Measurements from ENCODE around the gene AMMECR1.
"Not testable (repeated sequence)": the region's sequence is repeated elsewhere in the genome, so short reads cannot be mapped to it uniquely, and the experiment has no call there.

The AMMECR1 gene

GRCh38 chrX:110241816-110242215 is 76.1 kb downstream of the AMMECR1 start:
- H3K79me2 ChIP-seq (ENCODE audit: insufficient read depth, low read length) = peaks cover 5% of the 10 kb centered on the region; the same call in 1 of the 2 replicates
- no peak overlapping the region for H3K9ac ChIP-seq (ENCODE audit: low read depth, low read length, poor library complexity, severe bottlenecking)
- H3K4me2 ChIP-seq (ENCODE audit: low read depth, low read length, poor library complexity, severe bottlenecking) = no peak overlapping the region
- TF ChIP-seq, protein P1, sequence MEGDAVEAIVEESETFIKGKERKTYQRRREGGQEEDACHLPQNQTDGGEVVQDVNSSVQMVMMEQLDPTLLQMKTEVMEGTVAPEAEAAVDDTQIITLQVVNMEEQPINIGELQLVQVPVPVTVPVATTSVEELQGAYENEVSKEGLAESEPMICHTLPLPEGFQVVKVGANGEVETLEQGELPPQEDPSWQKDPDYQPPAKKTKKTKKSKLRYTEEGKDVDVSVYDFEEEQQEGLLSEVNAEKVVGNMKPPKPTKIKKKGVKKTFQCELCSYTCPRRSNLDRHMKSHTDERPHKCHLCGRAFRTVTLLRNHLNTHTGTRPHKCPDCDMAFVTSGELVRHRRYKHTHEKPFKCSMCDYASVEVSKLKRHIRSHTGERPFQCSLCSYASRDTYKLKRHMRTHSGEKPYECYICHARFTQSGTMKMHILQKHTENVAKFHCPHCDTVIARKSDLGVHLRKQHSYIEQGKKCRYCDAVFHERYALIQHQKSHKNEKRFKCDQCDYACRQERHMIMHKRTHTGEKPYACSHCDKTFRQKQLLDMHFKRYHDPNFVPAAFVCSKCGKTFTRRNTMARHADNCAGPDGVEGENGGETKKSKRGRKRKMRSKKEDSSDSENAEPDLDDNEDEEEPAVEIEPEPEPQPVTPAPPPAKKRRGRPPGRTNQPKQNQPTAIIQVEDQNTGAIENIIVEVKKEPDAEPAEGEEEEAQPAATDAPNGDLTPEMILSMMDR (conservative IDR thresholded peaks at IDR 0.05; ENCODE audit: low read length) = no peak
- no peak for TF ChIP-seq EZH2phosphoT487 (IDR thresholded peaks at IDR 0.05; ENCODE audit: borderline replicate concordance)
- no peaks in the 10 kb centered on the region for H3K4me1 ChIP-seq (ENCODE audit: insufficient read depth, low read length, poor library complexity, severe bottlenecking)
- H3F3A ChIP-seq (ENCODE audit: low read depth) = no peaks in the 10 kb centered on the region
- no peaks in the 10 kb centered on the region for H3K9me3 ChIP-seq (ENCODE audit: insufficient read depth, low read depth, low read length)
- no peaks in the 10 kb centered on the region for H3K36me3 ChIP-seq (ENCODE audit: insufficient read depth, low read length)
- no peaks in the 10 kb centered on the region for H3K9me2 ChIP-seq (replicated peaks; ENCODE audit: low read depth, low read length)
- H2AFZ ChIP-seq (ENCODE audit: low read length) = no peak overlapping the region
- H4K20me1 ChIP-seq (ENCODE audit: insufficient read depth, low read length, poor library complexity, severe bottlenecking) = no peaks in the 10 kb centered on the region
- H3K4me3 ChIP-seq (ENCODE audit: low read length, poor library complexity, severe bottlenecking) = no peak overlapping the region
- no peaks in the 10 kb centered on the region for H3K27me3 ChIP-seq (ENCODE audit: insufficient read depth, low read length, poor library complexity, severe bottlenecking)

- H2AFZ ChIP-seq (ENCODE audit: low read length); H3F3A ChIP-seq (ENCODE audit: low read depth); H3K4me1 ChIP-seq (ENCODE audit: insufficient read depth, low read length, poor library complexity, severe bottlenecking); H3K4me3 ChIP-seq (ENCODE audit: low read length, poor library complexity, severe bottlenecking); H3K4me2 ChIP-seq (ENCODE audit: low read depth, low read length, poor library complexity, severe bottlenecking); H3K36me3 ChIP-seq (ENCODE audit: insufficient read depth, low read length); H3K9me2 ChIP-seq (replicated peaks; ENCODE audit: low read depth, low read length); H3K9ac ChIP-seq (ENCODE audit: low read depth, low read length, poor library complexity, severe bottlenecking); H3K79me2 ChIP-seq (ENCODE audit: insufficient read depth, low read length); H4K20me1 ChIP-seq (ENCODE audit: insufficient read depth, low read length, poor library complexity, severe bottlenecking); H3K9me3 ChIP-seq (ENCODE audit: insufficient read depth, low read depth, low read length); H3K27me3 ChIP-seq (ENCODE audit: insufficient read depth, low read length, poor library complexity, severe bottlenecking): not testable (repeated sequence)
Measured at GRCh38 chrX:110238259-110238658, 79.6 kb downstream of the AMMECR1 start.

DNA sequence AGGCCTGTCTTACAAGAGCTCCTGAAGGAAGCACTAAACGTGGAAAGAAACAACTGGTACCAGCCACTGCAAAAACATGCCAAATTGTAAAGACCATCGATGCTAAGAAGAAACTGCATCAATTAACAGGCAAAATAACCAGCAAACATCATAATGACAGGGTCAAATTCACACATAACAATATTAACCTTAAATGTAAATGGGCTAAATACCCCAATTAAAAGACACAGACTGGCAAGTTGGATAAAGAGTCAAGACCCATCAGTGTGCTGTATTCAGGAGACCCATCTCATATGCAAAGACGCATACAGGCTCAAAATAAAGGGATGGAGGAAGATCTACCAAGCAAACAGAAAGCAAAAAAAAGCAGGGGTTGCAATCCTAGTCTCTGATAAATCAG is 86.4 kb downstream of the AMMECR1 start:
- H3K4me2 ChIP-seq (ENCODE audit: low read depth, low read length, poor library complexity, severe bottlenecking); H3K79me2 ChIP-seq (ENCODE audit: insufficient read depth, low read length); H3K9me3 ChIP-seq (ENCODE audit: insufficient read depth, low read depth, low read length); H2AFZ ChIP-seq (ENCODE audit: low read length); H3K4me3 ChIP-seq (ENCODE audit: low read length, poor library complexity, severe bottlenecking); H3K9ac ChIP-seq (ENCODE audit: low read depth, low read length, poor library complexity, severe bottlenecking); H3K9me2 ChIP-seq (replicated peaks; ENCODE audit: low read depth, low read length); H3K27me3 ChIP-seq (ENCODE audit: insufficient read depth, low read length, poor library complexity, severe bottlenecking); H4K20me1 ChIP-seq (ENCODE audit: insufficient read depth, low read length, poor library complexity, severe bottlenecking); H3F3A ChIP-seq (ENCODE audit: low read depth); H3K36me3 ChIP-seq (ENCODE audit: insufficient read depth, low read length); H3K4me1 ChIP-seq (ENCODE audit: insufficient read depth, low read length, poor library complexity, severe bottlenecking): not testable (repeated sequence)

DNA sequence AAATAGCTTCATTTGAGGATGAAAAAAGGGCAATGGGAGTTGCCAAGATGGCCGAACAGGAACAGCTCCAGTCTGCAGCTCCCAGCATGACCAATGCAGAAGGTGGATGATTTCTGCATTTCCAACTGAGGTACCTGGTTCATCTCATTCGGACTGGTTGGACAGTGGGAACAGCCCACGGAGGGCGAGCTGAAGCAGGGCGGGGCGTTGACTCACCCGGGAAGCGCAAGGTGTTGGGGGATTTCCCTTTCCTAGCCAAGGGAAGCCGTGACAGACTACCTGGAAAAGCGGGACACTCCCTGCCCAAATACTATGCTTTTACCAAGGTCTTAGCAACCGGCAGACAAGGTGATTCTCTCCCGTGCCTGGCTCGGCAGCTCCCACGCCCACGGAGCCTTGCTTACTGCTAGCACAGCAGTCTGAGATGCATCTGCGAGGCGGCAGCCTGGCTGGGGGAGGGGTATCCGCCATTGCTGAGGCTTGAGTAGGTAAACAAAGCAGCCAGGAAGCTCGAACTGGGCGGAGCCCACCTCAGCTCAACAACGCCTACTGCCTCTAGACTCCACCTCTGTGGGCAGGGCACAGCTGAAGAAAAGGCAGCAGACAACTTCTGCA is 88.3 kb downstream of the AMMECR1 start:
- not testable (repeated sequence) for H3K9me2 ChIP-seq (replicated peaks; ENCODE audit: low read depth, low read length); H3K27me3 ChIP-seq (ENCODE audit: insufficient read depth, low read length, poor library complexity, severe bottlenecking); H3K9ac ChIP-seq (ENCODE audit: low read depth, low read length, poor library complexity, severe bottlenecking); H3K4me3 ChIP-seq (ENCODE audit: low read length, poor library complexity, severe bottlenecking); H3K9me3 ChIP-seq (ENCODE audit: insufficient read depth, low read depth, low read length); H4K20me1 ChIP-seq (ENCODE audit: insufficient read depth, low read length, poor library complexity, severe bottlenecking); H3F3A ChIP-seq (ENCODE audit: low read depth); H3K79me2 ChIP-seq (ENCODE audit: insufficient read depth, low read length); H3K4me2 ChIP-seq (ENCODE audit: low read depth, low read length, poor library complexity, severe bottlenecking); H3K4me1 ChIP-seq (ENCODE audit: insufficient read depth, low read length, poor library complexity, severe bottlenecking); H2AFZ ChIP-seq (ENCODE audit: low read length); H3K36me3 ChIP-seq (ENCODE audit: insufficient read depth, low read length)

All from Loucy (cell line).